Measurements from ENCODE around the gene XRCC3.

XRCC3 gene

GRCh38 chr14:103715052-103716000 lies at the start of gene XRCC3, which contains the start of gene ZFYVE21:
TSS of gene XRCC3 (minus strand) at chr14:103715451. CDS start at chr14:103711087, 4,364 bp downstream.
TSS of gene ZFYVE21 (plus strand) at chr14:103715810. CDS start at chr14:103715842, 32 bp downstream.
- no peaks in the 10 kb centered on the region for H3K27me3 Mint-ChIP-seq
- H3K9me3 Mint-ChIP-seq: no peaks in the 10 kb centered on the region
- peak within 1 kb of the TSS; percentile 94 for H3K27ac Mint-ChIP-seq (ENCODE audit: low read depth)
- DNase-seq (ENCODE audit: low spot score in 2 of 2): peak; percentile 98 to 100
- peak; percentile 97 for ATAC-seq (replicated peaks; ENCODE audit: extremely low read depth, poor library complexity, severe bottlenecking)
- H3K36me3 Mint-ChIP-seq (ENCODE audit: insufficient read depth): peaks cover 14% of the 10 kb centered on the region
- peak within 1 kb of the TSS; percentile 93 for H3K4me3 Mint-ChIP-seq
- H3K4me1 Mint-ChIP-seq: peaks cover 49% of the 10 kb centered on the region

GRCh38 chr14:103763730-103764488 lies 48.7 kb upstream of the XRCC3 start:
- Mint-ChIP-seq H3K27me3 (no peaks in the 10 kb centered on the region), H3K4me3 (no peak overlapping the region), H3K4me1 (peaks cover 15% of the 10 kb centered on the region), H3K36me3 (ENCODE audit: insufficient read depth) (peaks cover 2% of the 10 kb centered on the region), H3K9me3 (no peaks in the 10 kb centered on the region), H3K27ac (ENCODE audit: low read depth) (peak overlapping the region; percentile 57)
- ATAC-seq (replicated peaks; ENCODE audit: extremely low read depth, poor library complexity, severe bottlenecking): peak; percentile 65
- DNase-seq (ENCODE audit: low spot score in 2 of 2): no peak

GRCh38 chr14:103762541-103762940 lies 47.3 kb upstream of the XRCC3 start:
- DNase-seq (ENCODE audit: low spot score in 2 of 2) (no peak), ATAC-seq (replicated peaks; ENCODE audit: extremely low read depth, poor library complexity, severe bottlenecking) (no peak)
- H3K4me3 Mint-ChIP-seq: no peak overlapping the region
- peaks cover 2% of the 10 kb centered on the region for H3K36me3 Mint-ChIP-seq (ENCODE audit: insufficient read depth)
- no peaks in the 10 kb centered on the region for H3K9me3 Mint-ChIP-seq
- no peaks in the 10 kb centered on the region for H3K27me3 Mint-ChIP-seq
- H3K4me1 Mint-ChIP-seq: peaks cover 15% of the 10 kb centered on the region
- H3K27ac Mint-ChIP-seq (ENCODE audit: low read depth): no peak overlapping the region

- Mint-ChIP-seq H3K36me3 (ENCODE audit: insufficient read depth) (peaks cover 2% of the 10 kb centered on the region), H3K27ac (ENCODE audit: low read depth) (no peak overlapping the region), H3K4me3 (no peak overlapping the region), H3K4me1 (peaks cover 15% of the 10 kb centered on the region), H3K27me3 (no peaks in the 10 kb centered on the region), H3K9me3 (no peaks in the 10 kb centered on the region)
- ATAC-seq (replicated peaks; ENCODE audit: extremely low read depth, poor library complexity, severe bottlenecking) (no peak), DNase-seq (ENCODE audit: low spot score in 2 of 2) (no peak)
Observed at GRCh38 chr14:103762036-103762435, 46.8 kb upstream of the XRCC3 start.

GRCh38 chr14:103758059-103758776 lies 43.0 kb upstream of the XRCC3 start:
- DNase-seq (ENCODE audit: low spot score in 2 of 2) (no peak), ATAC-seq (replicated peaks; ENCODE audit: extremely low read depth, poor library complexity, severe bottlenecking) (no peak)
- Mint-ChIP-seq H3K27ac (ENCODE audit: low read depth) (no peak overlapping the region), H3K4me3 (no peak overlapping the region), H3K9me3 (no peaks in the 10 kb centered on the region), H3K27me3 (no peaks in the 10 kb centered on the region), H3K36me3 (ENCODE audit: insufficient read depth) (peaks cover 4% of the 10 kb centered on the region), H3K4me1 (peaks cover 4% of the 10 kb centered on the region)

GRCh38 chr14:103755060-103755459 lies 39.8 kb upstream of the XRCC3 start:
- Mint-ChIP-seq H3K9me3 (no peaks in the 10 kb centered on the region), H3K36me3 (ENCODE audit: insufficient read depth) (peaks cover 7% of the 10 kb centered on the region), H3K4me1 (no peaks in the 10 kb centered on the region), H3K27ac (ENCODE audit: low read depth) (no peak overlapping the region), H3K4me3 (no peak overlapping the region), H3K27me3 (no peaks in the 10 kb centered on the region)
- ATAC-seq (replicated peaks; ENCODE audit: extremely low read depth, poor library complexity, severe bottlenecking): no peak
- no peak for DNase-seq (ENCODE audit: low spot score in 2 of 2)

GRCh38 chr14:103753774-103754173 lies 38.5 kb upstream of the XRCC3 start:
- DNase-seq (ENCODE audit: low spot score in 2 of 2): no peak
- Mint-ChIP-seq H3K36me3 (ENCODE audit: insufficient read depth) (peaks cover 7% of the 10 kb centered on the region), H3K4me1 (peaks cover 1% of the 10 kb centered on the region), H3K27me3 (no peaks in the 10 kb centered on the region), H3K9me3 (no peaks in the 10 kb centered on the region), H3K27ac (ENCODE audit: low read depth) (no peak overlapping the region), H3K4me3 (no peak overlapping the region)
- no peak for ATAC-seq (replicated peaks; ENCODE audit: extremely low read depth, poor library complexity, severe bottlenecking)

GRCh38 chr14:103749860-103750259 lies 34.6 kb upstream of the XRCC3 start:
- Mint-ChIP-seq H3K27ac (ENCODE audit: low read depth) (no peak overlapping the region), H3K9me3 (no peaks in the 10 kb centered on the region)

GRCh38 chr14:103749452-103749851 lies 34.2 kb upstream of the XRCC3 start:
- Mint-ChIP-seq H3K4me1 (peaks cover 12% of the 10 kb centered on the region), H3K4me3 (no peak overlapping the region), H3K27me3 (no peaks in the 10 kb centered on the region), H3K36me3 (ENCODE audit: insufficient read depth) (peaks cover 9% of the 10 kb centered on the region), H3K27ac (ENCODE audit: low read depth) (peak overlapping the region; percentile 32), H3K9me3 (no peaks in the 10 kb centered on the region)
- ATAC-seq (replicated peaks; ENCODE audit: extremely low read depth, poor library complexity, severe bottlenecking) (no peak), DNase-seq (ENCODE audit: low spot score in 2 of 2) (no peak)

More at GRCh38 chr14:103749860-103750259, 34.6 kb upstream of the XRCC3 start:
- Mint-ChIP-seq H3K4me3 (no peak overlapping the region), H3K27me3 (no peaks in the 10 kb centered on the region), H3K4me1 (peaks cover 12% of the 10 kb centered on the region), H3K36me3 (ENCODE audit: insufficient read depth) (peaks cover 9% of the 10 kb centered on the region)
- no peak for ATAC-seq (replicated peaks; ENCODE audit: extremely low read depth, poor library complexity, severe bottlenecking)
- DNase-seq (ENCODE audit: low spot score in 2 of 2): no peak

- no peaks in the 10 kb centered on the region for H3K27me3 Mint-ChIP-seq
- H3K4me1 Mint-ChIP-seq: peaks cover 12% of the 10 kb centered on the region
- H3K27ac Mint-ChIP-seq (ENCODE audit: low read depth): peak overlapping the region; percentile 88
- H3K36me3 Mint-ChIP-seq (ENCODE audit: insufficient read depth): peaks cover 8% of the 10 kb centered on the region
- H3K9me3 Mint-ChIP-seq: no peaks in the 10 kb centered on the region
- H3K4me3 Mint-ChIP-seq: peak overlapping the region; percentile 56
- ATAC-seq (replicated peaks; ENCODE audit: extremely low read depth, poor library complexity, severe bottlenecking) (peak; percentile 100), DNase-seq (ENCODE audit: low spot score in 2 of 2) (peak; percentile 46 to 71)
Observed at GRCh38 chr14:103748534-103748857, 33.2 kb upstream of the XRCC3 start.

GRCh38 chr14:103746701-103747100 lies 31.4 kb upstream of the XRCC3 start:
- no peak for ATAC-seq (replicated peaks; ENCODE audit: extremely low read depth, poor library complexity, severe bottlenecking)
- peaks cover 9% of the 10 kb centered on the region for H3K36me3 Mint-ChIP-seq (ENCODE audit: insufficient read depth)
- DNase-seq (ENCODE audit: low spot score in 2 of 2): no peak
- H3K27me3 Mint-ChIP-seq: no peaks in the 10 kb centered on the region
- peaks cover 12% of the 10 kb centered on the region for H3K4me1 Mint-ChIP-seq
- no peaks in the 10 kb centered on the region for H3K9me3 Mint-ChIP-seq
- no peak overlapping the region for H3K4me3 Mint-ChIP-seq
- no peak overlapping the region for H3K27ac Mint-ChIP-seq (ENCODE audit: low read depth)

- H3K27me3 Mint-ChIP-seq: no peaks in the 10 kb centered on the region
- peaks cover 12% of the 10 kb centered on the region for H3K4me1 Mint-ChIP-seq
- H3K4me3 Mint-ChIP-seq: no peak overlapping the region
- no peaks in the 10 kb centered on the region for H3K9me3 Mint-ChIP-seq
- H3K27ac Mint-ChIP-seq (ENCODE audit: low read depth): no peak overlapping the region
- ATAC-seq (replicated peaks; ENCODE audit: extremely low read depth, poor library complexity, severe bottlenecking) (no peak), DNase-seq (ENCODE audit: low spot score in 2 of 2) (no peak)
- H3K36me3 Mint-ChIP-seq (ENCODE audit: insufficient read depth): peaks cover 9% of the 10 kb centered on the region
Observed at GRCh38 chr14:103745424-103745823, 30.2 kb upstream of the XRCC3 start.
